ENCODE data around the gene ARL16.

ARL16 gene, protein sequence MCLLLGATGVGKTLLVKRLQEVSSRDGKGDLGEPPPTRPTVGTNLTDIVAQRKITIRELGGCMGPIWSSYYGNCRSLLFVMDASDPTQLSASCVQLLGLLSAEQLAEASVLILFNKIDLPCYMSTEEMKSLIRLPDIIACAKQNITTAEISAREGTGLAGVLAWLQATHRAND

DNA sequence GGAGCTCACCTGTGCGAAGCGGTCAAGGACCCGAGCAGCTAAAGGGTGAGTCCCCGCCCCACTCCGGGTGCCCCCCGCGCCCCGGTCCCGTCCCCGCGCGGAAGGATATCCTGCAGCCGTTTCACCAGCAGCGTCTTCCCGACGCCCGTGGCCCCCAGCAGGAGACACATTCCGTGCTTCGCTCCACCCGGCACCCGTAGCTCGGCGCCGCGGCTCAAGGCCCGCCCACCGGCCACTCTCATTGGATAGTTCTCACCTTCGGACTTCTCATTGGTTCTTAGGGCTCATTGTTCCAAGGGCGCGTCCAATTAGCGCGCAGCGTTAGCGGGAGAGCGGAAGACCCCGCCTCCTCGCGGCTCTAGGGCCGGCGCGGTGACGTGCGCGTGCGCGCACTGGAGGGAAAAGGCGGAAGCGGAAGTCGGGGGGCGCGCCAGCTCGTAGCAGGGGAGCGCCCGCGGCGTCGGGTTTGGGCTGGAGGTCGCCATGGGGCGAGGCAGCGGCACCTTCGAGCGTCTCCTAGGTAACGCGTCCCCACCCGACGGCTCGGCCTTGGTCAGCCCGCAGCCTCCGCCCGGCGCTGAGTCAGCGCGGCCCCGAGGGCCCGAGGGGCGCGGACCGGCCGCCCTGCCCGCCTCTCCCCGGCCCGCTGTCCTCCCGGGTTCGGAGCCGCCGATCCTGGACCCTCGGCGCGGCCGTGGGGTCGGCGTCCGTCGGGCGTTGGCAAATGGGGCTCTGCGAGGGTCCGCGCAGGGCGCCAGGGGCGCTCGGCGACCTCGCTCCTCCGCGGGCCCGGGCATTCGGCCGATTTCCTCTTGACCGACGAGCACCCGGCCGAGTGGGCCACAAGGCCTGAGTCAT, at the start of gene ARL16, which contains the start of gene HGS:
Gene ARL16, minus strand, starts transcription at position 214 of the 858 bp plus-strand sequence. Its CDS starts 44 bp downstream, at position 170.
Gene HGS, plus strand, starts transcription at position 428 of the 858 bp plus-strand sequence. Its CDS starts 56 bp downstream, at position 484.
- H3K27ac Mint-ChIP-seq = peak within 1 kb of the TSS; percentile 97
- H3K4me3 Mint-ChIP-seq = peak within 1 kb of the TSS; percentile 89
- peaks cover 45% of the 10 kb centered on the region for H3K4me1 Mint-ChIP-seq
- ATAC-seq = peak; percentile 96
- DNase-seq (ENCODE audit: low spot score in 2 of 2) = peak; percentile 98 to 99
- no peaks in the 10 kb centered on the region for H3K9me3 Mint-ChIP-seq
- H3K36me3 Mint-ChIP-seq = peaks cover 54% of the 10 kb centered on the region

DNA sequence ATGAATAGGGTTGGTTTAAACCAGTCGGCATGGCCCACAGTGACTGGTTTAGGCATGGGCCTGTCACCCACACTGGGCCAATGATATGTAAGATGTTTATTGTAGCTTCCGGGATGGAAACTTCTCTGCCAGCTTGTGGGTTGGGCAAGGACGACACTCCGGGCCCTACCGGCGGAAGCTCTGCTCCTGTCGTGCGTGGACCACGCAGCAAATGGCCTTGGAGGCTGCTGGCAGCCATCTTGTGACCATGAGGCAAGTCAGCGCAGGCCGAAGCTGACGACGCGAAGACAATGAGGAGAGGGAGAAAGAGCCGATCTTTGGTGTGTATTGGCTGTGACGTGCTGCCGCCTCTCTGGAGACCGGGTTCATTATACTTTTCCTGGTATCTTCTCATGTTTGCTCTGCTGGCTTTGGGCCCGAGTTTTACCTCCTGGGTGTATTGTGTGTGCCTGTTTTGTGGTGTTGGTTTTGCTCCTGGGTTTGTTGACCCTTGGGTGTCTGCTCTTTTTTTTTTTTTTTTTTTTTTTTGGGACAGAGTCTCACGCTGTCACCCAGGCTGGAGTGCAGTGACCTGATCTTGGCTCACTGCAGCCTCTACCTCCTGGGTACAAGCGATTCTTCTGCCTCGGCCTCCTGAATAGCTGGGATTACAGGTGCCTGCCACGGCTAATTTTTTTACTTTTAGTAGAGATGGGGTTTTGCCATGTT, 43.9 kb upstream of the ARL16 start:
- ATAC-seq (no peak), DNase-seq (ENCODE audit: low spot score in 2 of 2) (no peak)
- Mint-ChIP-seq H3K27ac (no peak overlapping the region), H3K4me3 (no peak overlapping the region), H3K4me1 (no peaks in the 10 kb centered on the region), H3K36me3 (no peaks in the 10 kb centered on the region), H3K9me3 (no peaks in the 10 kb centered on the region)

DNA sequence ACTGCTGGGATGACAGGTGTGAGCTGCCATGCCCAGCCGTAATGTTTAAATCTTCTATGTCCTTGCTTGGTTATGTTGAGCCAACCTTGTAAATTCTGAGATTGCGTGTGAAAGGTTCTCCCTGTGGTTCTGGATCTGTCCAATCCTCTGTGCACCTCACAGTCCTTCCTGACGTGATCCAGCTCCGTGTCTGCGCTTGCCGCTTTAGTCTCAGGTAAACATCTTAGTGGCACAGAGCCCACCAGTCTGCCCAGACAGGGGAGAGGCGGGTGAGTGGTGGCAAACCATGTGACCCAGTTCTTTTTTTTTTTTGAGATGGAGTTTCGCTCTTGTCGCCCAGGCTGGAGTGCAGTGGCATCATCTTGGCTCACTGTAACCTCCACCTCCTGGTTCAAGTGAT, 42.4 kb upstream of the ARL16 start:
- ATAC-seq = no peak
- DNase-seq (ENCODE audit: low spot score in 2 of 2) = no peak
- Mint-ChIP-seq H3K4me1 (no peaks in the 10 kb centered on the region), H3K27ac (no peak overlapping the region), H3K36me3 (no peaks in the 10 kb centered on the region), H3K4me3 (no peak overlapping the region), H3K9me3 (no peaks in the 10 kb centered on the region)

DNA sequence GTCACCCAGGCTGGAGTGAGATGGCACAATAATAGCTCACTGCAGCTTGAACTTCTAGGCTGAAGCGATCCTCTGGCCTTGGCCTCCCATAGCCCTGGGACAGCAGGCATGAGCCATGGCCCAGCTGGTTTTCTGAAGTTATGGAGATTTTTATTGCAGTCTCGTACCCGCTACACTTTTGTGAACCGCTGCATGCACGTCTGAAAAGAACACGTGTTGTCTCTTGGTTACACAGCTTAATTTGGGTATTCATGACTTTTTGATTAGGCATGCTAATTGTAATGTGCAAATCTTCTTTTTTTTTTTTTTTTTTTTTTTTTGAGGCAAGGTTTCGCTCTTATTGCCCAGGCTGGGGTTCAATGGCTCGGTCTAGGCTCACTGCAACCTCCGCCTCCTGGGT, 41.8 kb upstream of the ARL16 start:
- Mint-ChIP-seq H3K4me3 (no peak overlapping the region), H3K4me1 (no peaks in the 10 kb centered on the region), H3K36me3 (no peaks in the 10 kb centered on the region), H3K27ac (no peak overlapping the region), H3K9me3 (no peaks in the 10 kb centered on the region)
- DNase-seq (ENCODE audit: low spot score in 2 of 2) = no peak
- no peak for ATAC-seq

DNA sequence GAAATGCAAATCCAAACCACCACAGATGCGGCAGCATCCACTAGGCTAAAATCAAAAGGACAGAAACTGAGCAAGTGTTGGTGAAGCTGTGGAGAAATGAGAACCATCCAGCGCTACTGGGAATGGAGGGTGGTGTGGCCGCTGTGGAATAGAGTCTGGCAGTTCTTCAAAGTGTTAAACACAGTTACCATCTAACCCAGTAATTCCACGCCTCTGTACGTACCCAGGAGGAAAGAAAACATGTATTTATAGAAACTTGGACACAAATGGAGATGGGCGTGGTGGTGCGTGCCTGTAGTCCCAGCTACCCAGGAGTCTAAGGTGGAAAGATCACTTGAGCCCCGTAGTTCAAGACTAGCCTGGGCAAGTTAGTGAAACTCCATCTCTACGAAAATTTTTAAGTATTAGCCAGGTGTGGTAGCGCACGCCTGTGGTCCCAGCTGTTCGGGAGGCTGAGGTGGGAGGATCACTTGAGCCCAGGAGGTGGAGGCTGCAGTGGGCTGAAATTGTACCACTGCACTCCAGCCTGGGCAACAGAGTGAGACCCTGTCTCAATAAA, 40.1 kb upstream of the ARL16 start:
- Mint-ChIP-seq H3K4me3 (no peak overlapping the region), H3K36me3 (no peaks in the 10 kb centered on the region), H3K4me1 (no peaks in the 10 kb centered on the region), H3K27ac (no peak overlapping the region), H3K9me3 (no peaks in the 10 kb centered on the region)
- no peak for DNase-seq (ENCODE audit: low spot score in 2 of 2)
- ATAC-seq = no peak

DNA sequence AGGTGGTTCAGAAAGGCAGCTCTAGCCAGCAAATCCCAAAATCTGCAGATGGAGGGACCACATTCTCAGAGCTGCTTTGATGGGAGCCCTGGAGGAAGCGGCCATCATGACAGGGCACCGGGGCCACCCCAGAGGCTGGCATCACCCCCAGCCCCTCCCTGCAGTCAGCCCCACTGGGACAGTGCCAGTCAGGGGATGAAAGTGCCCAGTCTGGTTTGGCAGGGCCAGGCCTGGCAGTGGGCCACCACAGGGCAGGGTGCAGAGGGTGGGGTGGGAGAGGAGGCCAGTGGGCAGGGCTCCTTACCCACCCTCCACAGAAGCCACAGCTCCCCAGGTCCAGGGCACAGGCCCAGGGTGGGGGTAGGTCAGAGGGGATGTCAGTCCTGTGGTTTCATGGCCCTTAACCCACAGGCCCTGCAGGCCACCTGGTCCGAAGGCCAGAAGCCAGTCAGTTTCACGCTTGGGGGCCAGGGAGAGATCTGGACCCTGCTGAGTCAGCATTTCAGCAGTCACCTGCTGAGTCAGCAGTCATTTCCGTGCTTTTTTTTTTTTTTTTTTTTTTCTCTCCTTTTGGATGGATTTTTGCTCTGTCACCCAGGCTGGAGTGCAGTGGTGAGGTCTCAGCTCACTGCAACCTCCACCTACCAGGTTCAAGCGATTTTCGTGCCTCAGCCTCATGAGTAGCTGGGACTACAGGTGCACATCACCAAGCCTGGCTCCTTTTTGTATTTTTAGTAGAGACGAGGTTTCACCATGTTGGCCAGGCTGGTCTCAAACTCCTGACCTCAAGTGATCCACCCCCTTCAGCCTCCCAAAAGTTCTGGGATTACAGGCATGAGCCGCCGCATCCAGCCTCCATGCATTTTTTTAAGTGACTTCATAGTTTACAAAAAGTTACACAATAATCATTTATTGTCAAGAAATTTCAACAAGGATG, 38.9 kb upstream of the ARL16 start:
- no peaks in the 10 kb centered on the region for H3K9me3 Mint-ChIP-seq
- no peak overlapping the region for H3K27ac Mint-ChIP-seq
- ATAC-seq (no peak), DNase-seq (ENCODE audit: low spot score in 2 of 2) (no peak)
- no peak overlapping the region for H3K4me3 Mint-ChIP-seq
- H3K36me3 Mint-ChIP-seq = no peaks in the 10 kb centered on the region
- H3K4me1 Mint-ChIP-seq = no peaks in the 10 kb centered on the region

DNA sequence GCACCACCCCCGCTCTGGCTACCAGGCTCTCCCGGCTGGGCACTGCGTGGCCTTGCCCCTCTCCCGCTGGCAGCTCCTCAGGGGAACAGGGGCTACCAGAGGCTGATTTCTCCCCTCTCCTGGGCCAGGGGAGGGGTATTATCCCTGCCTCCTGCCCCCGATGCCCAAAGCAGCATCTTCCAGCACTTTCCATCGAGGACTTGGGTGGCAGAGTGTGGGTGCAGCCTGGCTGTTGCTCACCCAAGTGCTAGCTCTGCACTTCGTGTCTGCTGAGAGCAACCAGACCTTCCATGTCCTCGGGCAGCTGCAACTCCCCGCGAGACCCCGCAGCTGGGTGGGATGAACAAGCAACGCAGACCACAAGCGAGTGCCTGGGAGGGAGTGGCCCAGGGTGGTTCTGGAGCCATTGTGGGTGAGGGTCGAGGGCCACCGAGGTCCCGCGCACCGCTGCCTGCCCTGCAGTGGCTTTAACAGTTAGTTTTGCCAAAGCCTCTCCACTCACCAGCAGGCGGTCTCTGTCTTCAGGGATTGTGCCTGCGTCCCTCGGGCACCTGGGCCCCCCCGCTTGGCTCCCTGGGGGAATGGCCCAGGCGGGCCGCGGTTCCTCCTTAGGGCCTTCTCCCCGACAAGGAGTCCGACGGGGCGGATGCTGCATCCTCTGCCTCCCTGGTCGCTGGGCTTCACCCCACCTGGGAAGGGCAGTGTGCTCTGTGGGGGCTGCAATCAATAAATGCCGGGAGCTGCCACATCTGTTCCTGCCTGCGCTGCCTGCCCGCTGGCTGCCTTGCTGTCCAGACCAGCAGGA, 36.9 kb upstream of the ARL16 start:
- DNase-seq (ENCODE audit: low spot score in 2 of 2) (no peak), ATAC-seq (no peak)
- Mint-ChIP-seq H3K4me1 (no peaks in the 10 kb centered on the region), H3K27ac (no peak overlapping the region), H3K9me3 (no peaks in the 10 kb centered on the region), H3K4me3 (no peak overlapping the region), H3K36me3 (no peaks in the 10 kb centered on the region)

DNA sequence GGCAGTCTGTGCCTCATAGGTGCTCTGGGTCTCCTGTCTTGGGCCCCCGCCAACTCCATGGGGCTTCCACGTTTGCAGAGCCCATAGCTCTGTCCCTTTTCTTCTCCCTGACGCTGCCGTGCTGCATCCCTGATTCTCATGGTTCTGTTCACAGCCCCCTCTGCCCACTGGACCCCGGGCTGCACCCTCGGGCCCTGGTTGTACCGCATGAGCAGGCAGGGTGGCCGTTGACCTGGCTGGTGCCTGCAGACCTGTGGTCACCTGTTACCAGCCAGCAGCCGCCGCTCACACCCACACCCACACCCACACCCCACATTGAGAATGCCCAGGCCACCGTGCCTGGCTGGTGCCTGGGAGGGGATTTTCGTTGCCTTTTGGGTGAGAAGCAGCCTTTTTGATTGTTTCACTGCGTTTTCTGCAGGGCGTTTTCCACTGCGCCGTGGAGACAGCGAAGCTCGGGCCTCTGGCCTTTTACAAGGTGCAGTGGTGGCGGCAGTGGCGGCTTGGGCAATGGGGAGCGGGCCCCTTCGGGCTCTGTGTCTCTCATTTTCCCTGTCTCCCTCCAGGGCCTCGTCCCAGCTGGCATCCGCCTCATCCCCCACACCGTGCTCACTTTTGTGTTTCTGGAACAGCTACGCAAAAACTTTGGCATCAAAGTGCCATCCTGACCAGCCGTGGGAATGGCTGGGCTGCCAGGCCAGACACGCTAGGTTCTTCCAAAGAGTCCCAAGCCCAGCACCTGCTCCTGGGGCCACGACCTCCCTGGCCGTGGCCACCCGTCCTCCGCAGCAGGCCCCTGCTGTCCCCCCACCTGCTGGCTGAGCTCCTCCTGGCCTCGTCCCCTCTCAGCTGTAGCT, 36.0 kb upstream of the ARL16 start:
- Mint-ChIP-seq H3K4me3 (no peak overlapping the region), H3K27ac (no peak overlapping the region), H3K36me3 (no peaks in the 10 kb centered on the region), H3K9me3 (no peaks in the 10 kb centered on the region), H3K4me1 (no peaks in the 10 kb centered on the region)
- DNase-seq (ENCODE audit: low spot score in 2 of 2) (no peak), ATAC-seq (no peak)

DNA sequence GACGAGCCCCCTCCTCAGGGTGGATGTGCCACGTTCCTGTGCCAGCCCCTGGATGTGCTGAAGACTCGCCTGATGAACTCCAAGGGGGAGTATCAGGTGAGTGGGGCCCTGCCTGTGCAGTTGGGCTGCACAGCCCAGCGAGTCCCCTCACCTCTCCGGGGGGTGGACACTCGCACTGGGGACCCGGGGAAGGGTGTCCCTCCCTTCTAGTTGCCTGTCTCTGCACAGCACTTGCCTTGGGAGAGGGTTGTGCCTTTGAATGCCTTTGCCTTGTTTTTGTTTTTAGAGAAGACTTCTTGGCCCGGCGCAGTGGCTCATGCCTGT, 34.1 kb upstream of the ARL16 start:
- Mint-ChIP-seq H3K4me3 (no peak overlapping the region), H3K9me3 (no peaks in the 10 kb centered on the region), H3K36me3 (peaks cover 4% of the 10 kb centered on the region), H3K27ac (no peak overlapping the region), H3K4me1 (peaks cover 4% of the 10 kb centered on the region)
- ATAC-seq = no peak
- no peak for DNase-seq (ENCODE audit: low spot score in 2 of 2)

DNA sequence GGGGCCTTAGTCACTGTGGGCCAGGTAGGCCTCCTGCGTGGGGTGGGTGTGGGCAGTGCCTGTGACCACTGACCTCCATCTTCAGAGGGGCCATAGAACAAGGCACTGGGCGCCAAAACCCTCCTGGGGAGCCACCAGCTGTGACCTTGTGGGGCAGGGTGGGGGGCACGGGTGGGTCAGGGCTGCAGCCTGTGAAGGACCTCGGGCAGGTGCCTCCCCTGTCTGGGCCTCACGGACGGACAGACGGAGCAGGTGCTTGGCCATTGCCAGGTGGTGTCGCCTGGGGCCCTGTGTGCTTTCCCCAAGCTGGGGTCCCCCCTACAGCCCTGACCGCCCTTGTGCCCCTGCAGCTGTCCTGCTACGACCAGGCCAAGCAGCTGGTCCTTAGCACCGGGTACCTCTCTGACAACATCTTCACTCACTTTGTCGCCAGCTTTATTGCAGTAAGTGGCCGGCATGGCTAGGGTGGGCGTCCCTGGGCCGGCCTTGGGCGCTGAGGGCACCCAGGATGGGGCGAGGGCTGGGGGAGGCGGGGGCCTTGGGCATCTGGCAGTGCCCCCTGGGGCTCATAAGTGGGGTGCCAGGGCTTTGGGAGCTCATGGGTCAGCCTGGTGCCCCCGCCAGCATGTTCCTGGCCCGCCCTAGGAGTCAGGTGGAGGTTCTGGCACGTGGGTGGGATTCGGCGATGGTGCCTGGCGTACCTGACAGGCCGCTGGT, 33.6 kb upstream of the ARL16 start:
- Mint-ChIP-seq H3K27ac (no peak overlapping the region), H3K9me3 (no peaks in the 10 kb centered on the region), H3K4me3 (no peak overlapping the region), H3K36me3 (peaks cover 8% of the 10 kb centered on the region), H3K4me1 (peaks cover 6% of the 10 kb centered on the region)
- DNase-seq (ENCODE audit: low spot score in 2 of 2) (no peak), ATAC-seq (no peak)

DNA sequence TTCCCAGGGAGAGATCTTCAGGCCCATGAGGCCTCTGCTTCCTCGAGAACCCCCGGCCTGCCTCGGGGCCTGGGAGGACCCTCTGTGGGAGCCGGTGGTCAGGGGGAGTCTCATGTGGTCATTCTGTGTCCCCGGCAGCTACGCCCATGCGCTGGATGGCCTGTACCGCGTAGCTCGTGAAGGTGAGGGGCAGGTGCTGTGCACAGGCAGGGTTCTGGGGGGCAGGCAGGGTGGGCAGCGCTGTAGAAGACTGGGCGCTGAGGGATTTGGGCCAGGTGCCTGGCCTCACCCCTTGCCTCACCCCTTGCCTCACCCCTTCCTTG, 33.0 kb upstream of the ARL16 start:
- DNase-seq (ENCODE audit: low spot score in 2 of 2) (no peak), ATAC-seq (no peak)
- Mint-ChIP-seq H3K4me3 (no peak overlapping the region), H3K27ac (no peak overlapping the region), H3K9me3 (no peaks in the 10 kb centered on the region), H3K36me3 (peaks cover 8% of the 10 kb centered on the region), H3K4me1 (peaks cover 6% of the 10 kb centered on the region)

DNA sequence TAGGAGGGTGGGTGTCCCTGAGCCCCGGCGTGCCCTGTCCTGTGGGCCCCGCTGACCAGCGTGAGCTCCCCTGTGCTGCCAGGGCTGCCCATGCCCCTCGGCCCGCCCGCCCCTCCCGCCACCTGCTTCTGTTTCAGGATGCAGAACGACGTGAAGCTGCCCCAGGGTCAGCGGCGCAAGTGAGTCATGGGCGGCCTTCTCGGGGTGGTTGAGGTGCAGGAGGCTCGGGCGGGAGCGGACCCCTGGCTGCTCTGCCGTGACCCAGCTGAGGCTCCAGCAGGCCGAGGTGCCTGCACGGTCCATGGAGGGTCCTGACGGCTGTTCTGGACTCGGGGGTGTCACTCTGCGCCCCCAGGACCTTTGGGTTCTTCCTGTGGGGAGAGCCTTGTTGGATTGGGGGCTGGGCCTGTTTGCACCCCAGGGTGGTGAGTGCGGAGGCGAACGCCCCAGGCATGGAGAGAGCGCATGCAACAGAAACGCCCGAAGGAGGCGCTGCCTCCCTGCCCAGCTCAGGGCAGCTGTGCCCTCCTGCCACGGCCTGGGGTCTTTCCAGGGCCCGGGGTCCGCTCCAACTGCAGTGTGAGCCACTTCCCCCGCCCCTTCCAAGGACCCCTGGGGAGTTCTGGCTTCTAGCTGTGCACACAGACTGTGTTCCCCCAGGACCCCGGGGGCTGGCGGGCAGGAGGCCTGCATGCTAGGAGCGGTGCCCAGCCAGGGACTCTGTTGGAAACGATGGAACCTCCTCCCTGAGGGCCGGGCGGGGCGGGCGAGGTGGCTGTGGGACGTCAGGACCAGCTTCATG, 32.5 kb upstream of the ARL16 start:
- ATAC-seq (no peak), DNase-seq (ENCODE audit: low spot score in 2 of 2) (no peak)
- Mint-ChIP-seq H3K4me1 (peaks cover 7% of the 10 kb centered on the region), H3K36me3 (peaks cover 13% of the 10 kb centered on the region), H3K9me3 (no peaks in the 10 kb centered on the region), H3K4me3 (no peak overlapping the region), H3K27ac (no peak overlapping the region)

Data from stimulated activated effector memory CD8-positive, alpha-beta T cell treated with anti-CD3 and anti-CD28 coated beads, Interleukin-12 subunit alpha, Interleukin-12 subunit beta, amount 100 ng/mL, for 72 hours (primary cell).